IgD-negative memory B cell (primary cell): ENCODE data around the gene JUND. TPM values are rescaled to one million over a fixed set of nuclear protein-coding genes. Genes with fewer than 3 reads are reported as not detected.

Experiments used
- H3K27ac Mint-ChIP-seq, 3 donors: one replicate each; pipeline ENCODE4 v1.8.0; 2020 to 2022; ENCODE audit warnings: mild to moderate bottlenecking in 3 of 3, mixed read lengths in 3 of 3, moderate library complexity in 1 of 3
- H3K27me3 Mint-ChIP-seq: one replicate; pipeline ENCODE4 v1.8.0; 2021; ENCODE audit warnings: mixed read lengths
- H3K36me3 Mint-ChIP-seq: one replicate; pipeline ENCODE4 v1.8.0; 2020; ENCODE audit warnings: mild to moderate bottlenecking, mixed read lengths
- H3K4me1 Mint-ChIP-seq, 3 donors: one replicate each; pipeline ENCODE4 v1.8.0; 2020 to 2022; ENCODE audit warnings: mixed read lengths in 3 of 3, mild to moderate bottlenecking in 1 of 3
- H3K4me3 Mint-ChIP-seq, 4 donors: one replicate each; pipeline ENCODE4 v1.8.0; 2020 to 2022; ENCODE audit warnings: mild to moderate bottlenecking in 4 of 4, mixed read lengths in 4 of 4, moderate library complexity in 3 of 4
- H3K9me3 Mint-ChIP-seq, 3 donors: one replicate each; pipeline ENCODE4 v1.8.0; 2020 to 2021; ENCODE audit warnings: mixed read lengths in 3 of 3, mild to moderate bottlenecking in 1 of 3
- polyA plus RNA-seq: library from polyadenylated mRNA; unstranded; fragments of 300-500 nt; fragmentation: Illumina TruSeq; gene quantifications from one replicate; pipeline ENCODE4 v1.2.3, GENCODE V29; 2021

The JUND gene
- polyA plus RNA-seq, 1 donor from 2014 or later = 164 TPM

- H3K36me3 Mint-ChIP-seq = no peaks in the 10 kb centered on the region
- H3K27me3 Mint-ChIP-seq = peaks cover 52% of the 10 kb centered on the region
- H3K4me1 Mint-ChIP-seq = peaks cover 7 to 13% (median 9%) of the 10 kb centered on the region in 3 donors
- peak overlapping the region in 1 of 3 donors; percentile 18 for H3K27ac Mint-ChIP-seq
- peak overlapping the region in 2 of 4 donors; percentile 17 to 31 for H3K4me3 Mint-ChIP-seq
- H3K9me3 Mint-ChIP-seq = peaks cover 0 to 1% (median 0%) of the 10 kb centered on the region in 3 donors
Observed at GRCh38 chr19:18233224-18233825, 48.1 kb downstream of the JUND start.

DNA sequence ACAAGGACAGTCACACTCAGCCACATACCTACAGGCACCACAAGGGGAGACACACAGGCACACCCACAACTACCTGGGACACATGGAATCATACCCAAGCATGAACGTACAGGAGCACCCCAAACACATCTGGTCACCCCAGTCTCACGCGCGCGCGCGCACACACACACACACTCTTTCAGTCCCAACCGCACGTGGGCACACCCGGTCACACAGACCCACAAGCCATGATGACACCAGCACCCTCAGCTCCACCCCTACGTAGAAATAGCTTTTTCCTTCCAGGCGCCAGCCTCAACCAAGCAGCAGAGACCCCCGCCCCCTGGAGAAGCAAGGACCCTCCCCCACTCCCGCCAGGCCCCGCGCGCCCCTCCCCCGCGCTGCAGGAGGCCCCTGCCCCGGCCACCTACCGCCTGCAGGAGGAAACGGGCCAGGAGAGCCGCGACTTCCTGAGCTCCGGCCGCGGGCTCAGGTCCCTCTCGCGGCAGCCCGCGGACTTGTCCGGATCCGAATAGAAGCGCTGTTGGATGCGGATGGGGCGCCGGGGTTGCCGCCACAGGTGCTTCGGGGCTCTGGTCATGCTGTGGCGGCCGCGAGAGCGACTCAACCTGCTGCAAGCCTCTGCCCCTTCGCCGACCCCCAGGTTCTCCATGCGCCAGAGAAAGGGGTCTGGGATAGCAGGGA lies 48.7 kb downstream of the JUND start:
- peak overlapping the region in 2 of 3 donors; percentile 23 to 28 for H3K27ac Mint-ChIP-seq
- peaks cover 7 to 13% (median 9%) of the 10 kb centered on the region in 3 donors for H3K4me1 Mint-ChIP-seq
- peaks cover 0 to 1% (median 0%) of the 10 kb centered on the region in 3 donors for H3K9me3 Mint-ChIP-seq
- no peaks in the 10 kb centered on the region for H3K36me3 Mint-ChIP-seq
- peaks cover 58% of the 10 kb centered on the region for H3K27me3 Mint-ChIP-seq
- H3K4me3 Mint-ChIP-seq = no peak overlapping the region

- Mint-ChIP-seq H3K36me3 (no peaks in the 10 kb centered on the region), H3K9me3 (peaks cover 0 to 1% (median 0%) of the 10 kb centered on the region in 3 donors), H3K4me3 (peak overlapping the region in 2 of 4 donors; percentile 33 to 63), H3K4me1 (peaks cover 9 to 14% (median 13%) of the 10 kb centered on the region in 3 donors), H3K27ac (peak overlapping the region in 1 of 3 donors; percentile 23), H3K27me3 (peaks cover 61% of the 10 kb centered on the region)
Observed at GRCh38 chr19:18231775-18232174, 49.6 kb downstream of the JUND start.

DNA sequence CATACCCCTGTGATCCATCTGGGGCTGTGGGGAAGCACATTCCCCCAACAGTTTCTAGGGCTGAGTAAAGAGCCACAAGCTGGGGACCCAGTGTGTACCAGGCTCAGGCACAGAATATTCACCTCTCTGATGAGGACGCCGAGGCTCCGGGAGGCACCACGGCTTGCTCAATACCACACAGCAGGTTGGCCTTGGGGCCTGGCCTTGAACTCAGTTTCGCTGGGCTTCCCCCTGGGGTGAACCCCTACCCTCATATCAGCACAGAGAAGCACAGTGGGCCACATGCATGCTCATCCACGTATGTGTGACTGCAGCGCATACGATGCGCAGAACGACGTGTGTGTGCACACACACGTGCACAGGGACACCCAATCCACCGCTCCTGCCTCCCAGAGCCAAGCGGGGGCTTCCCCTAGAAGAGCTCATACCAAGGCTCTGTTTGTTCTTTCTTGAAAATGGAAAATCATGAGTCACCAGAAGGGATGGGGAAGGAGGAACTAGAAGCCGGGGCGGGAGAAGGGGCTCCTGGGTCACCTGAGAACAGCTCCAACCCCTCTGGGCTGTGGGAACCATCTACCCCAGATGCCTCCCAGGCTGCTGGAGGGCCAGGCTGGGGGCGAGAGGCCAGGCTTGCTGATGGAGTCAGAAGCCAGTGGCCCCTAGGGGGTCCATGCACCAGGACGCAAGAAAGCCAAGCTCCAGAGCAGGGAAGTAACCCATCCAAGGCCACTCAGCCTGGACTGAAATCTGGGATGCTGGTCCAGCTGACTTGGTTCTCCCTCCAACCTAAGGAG lies 50.3 kb downstream of the JUND start:
- Mint-ChIP-seq H3K36me3 (no peaks in the 10 kb centered on the region), H3K9me3 (peaks cover 0 to 1% (median 0%) of the 10 kb centered on the region in 3 donors), H3K27ac (peak overlapping the region in 1 of 3 donors; percentile 23), H3K4me3 (peak overlapping the region in 2 of 4 donors; percentile 72 to 75), H3K27me3 (peaks cover 59% of the 10 kb centered on the region), H3K4me1 (peaks cover 7 to 16% (median 13%) of the 10 kb centered on the region in 3 donors)

GRCh38 chr19:18229915-18230314 lies 51.5 kb downstream of the JUND start:
- Mint-ChIP-seq H3K27ac (peak overlapping the region in 1 of 3 donors; percentile 53), H3K4me3 (peak overlapping the region in 1 of 4 donors; percentile 65), H3K9me3 (peaks cover 0 to 1% (median 0%) of the 10 kb centered on the region in 3 donors), H3K27me3 (peaks cover 64% of the 10 kb centered on the region), H3K36me3 (no peaks in the 10 kb centered on the region), H3K4me1 (peaks cover 8 to 20% (median 14%) of the 10 kb centered on the region in 3 donors)

Other genes starting within 250 kb of the JUND start
- 9.8 TPM for gene IL12RB1, start 194.7 kb downstream of the JUND start, polyA plus RNA-seq
- gene MAST3, start 183.8 kb downstream of the JUND start, polyA plus RNA-seq = 20.3 TPM
- 2.1 TPM for gene PIK3R2, start 128.5 kb downstream of the JUND start, polyA plus RNA-seq
- gene IFI30, start 107.8 kb downstream of the JUND start, polyA plus RNA-seq = 473 TPM
- 16.6 TPM for gene MPV17L2, start 88.4 kb downstream of the JUND start, polyA plus RNA-seq
- 1.5 TPM for gene RAB3A, start 77.6 kb downstream of the JUND start, polyA plus RNA-seq
- gene PDE4C, start 55.2 kb downstream of the JUND start, polyA plus RNA-seq = not detected
- gene IQCN, start 7.2 kb downstream of the JUND start, polyA plus RNA-seq = 1.4 TPM
- 137 TPM for gene LSM4, start 41.5 kb upstream of the JUND start, polyA plus RNA-seq
- gene PGPEP1, start 59.0 kb upstream of the JUND start, polyA plus RNA-seq = 8.4 TPM
- gene GDF15, start 104.5 kb upstream of the JUND start, polyA plus RNA-seq = not detected
- 14.9 TPM for gene LRRC25, start 116.0 kb upstream of the JUND start, polyA plus RNA-seq
- 97.4 TPM for gene SSBP4, start 137.8 kb upstream of the JUND start, polyA plus RNA-seq
- 17.2 TPM for gene ISYNA1, start 156.5 kb upstream of the JUND start, polyA plus RNA-seq
- gene ELL, start 240.4 kb upstream of the JUND start, polyA plus RNA-seq = 19.7 TPM